IPS DF 19.7 (cell line): ENCODE data around the gene LILRB4.
"Not testable (repeated sequence)": the region's sequence is repeated elsewhere in the genome, so short reads cannot be mapped to it uniquely, and the experiment has no call there.

ENCODE experiments used
- DNase-seq: peaks from one replicate; pipeline ENCODE4 v3.0.0-alpha.2; 2013; ENCODE audit warnings: low read depth, low spot score

Gene LILRB4

DNA sequence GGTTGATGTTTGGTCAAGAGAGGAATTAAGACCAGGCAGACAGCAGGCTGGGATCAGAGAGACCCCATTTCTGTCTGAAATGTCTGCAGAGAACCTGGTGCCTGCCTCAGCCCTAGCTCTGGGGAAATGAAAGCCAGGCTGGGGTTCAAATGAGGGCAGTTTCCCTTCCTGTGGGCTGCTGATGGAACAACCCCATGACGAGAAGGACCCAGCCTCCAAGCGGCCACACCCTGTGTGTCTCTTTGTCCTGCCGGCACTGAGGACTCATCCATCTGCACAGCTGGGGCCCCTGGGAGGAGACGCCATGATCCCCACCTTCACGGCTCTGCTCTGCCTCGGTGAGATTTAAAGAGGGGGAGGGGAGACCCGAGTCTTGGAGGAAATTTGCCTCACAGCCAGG, at the start of gene LILRB4:
Gene LILRB4 (plus strand): TSS at position 256 of the 400 bp plus-strand sequence. CDS start 49 bp downstream, at position 305.
- no peak for DNase-seq

- DNase-seq: no peak
These were observed 48.1 kb upstream of the LILRB4 start for GRCh38 chr19:54614726-54615125.

DNA sequence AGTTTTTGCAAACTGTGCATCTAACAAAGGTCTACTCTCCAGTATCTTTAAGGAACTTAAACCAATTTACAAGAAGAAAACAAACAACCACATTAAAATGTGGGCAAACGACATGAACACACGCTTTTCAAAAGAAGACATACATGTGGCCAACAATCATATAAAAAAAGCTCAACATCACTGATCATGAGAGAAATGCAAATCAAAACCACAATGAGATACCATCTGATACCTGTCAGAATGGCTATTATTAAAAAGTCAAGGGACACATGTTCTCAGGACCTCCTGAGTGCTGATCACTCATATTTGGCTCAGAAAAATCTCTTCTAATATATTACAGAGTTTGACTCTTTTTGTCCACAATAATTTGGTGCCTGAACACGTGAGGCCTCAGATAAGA, 46.7 kb upstream of the LILRB4 start:
- DNase-seq: no peak

- DNase-seq: no peak
These were observed 45.8 kb upstream of the LILRB4 start for GRCh38 chr19:54616821-54617560.

GRCh38 chr19:54620464-54620863, 42.3 kb upstream of the LILRB4 start:
- DNase-seq: no peak

DNA sequence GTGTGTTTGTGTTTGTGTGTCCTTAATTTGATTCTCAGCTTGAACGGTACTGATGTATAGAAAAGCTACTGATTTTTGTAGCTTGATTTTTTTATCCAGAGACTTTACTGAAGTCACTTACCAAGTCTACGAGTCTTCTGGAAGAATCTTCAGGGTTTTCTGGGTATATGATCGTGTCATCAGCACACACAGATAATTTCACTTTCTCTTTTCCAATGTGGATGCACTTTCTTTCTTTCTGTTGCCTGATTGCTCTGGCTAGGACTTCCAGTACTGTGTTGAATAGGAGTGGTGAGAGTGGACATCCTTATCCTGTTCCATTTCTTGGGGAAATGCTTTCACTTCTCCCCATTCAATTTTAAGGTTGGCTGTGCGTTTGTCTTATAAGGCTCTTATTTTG, 40.4 kb upstream of the LILRB4 start:
- no peak for DNase-seq

GRCh38 chr19:54624234-54624633, 38.6 kb upstream of the LILRB4 start:
- DNase-seq: not testable (repeated sequence)

- not testable (repeated sequence) for DNase-seq
These were observed 37.7 kb upstream of the LILRB4 start for GRCh38 chr19:54624934-54625730.

DNA sequence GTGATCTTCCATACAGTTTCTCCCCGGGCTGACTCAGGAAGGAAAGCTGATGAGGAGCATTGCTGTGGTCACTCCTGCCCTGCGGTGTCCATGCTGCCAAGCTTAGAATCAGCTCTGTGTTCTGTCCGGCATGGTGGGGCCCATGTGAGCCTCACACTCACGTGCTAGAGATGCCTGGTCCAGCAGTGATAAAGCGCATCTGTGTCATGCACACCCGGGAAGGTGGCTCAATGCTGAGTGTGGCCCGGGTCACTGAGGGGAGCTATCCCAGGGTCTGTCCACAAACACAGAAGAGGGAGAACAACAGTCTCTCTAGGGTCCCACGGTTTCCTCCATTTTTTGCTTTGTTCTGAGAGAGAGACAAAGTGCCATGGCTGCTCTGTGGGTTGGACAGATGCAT, 36.0 kb upstream of the LILRB4 start:
- DNase-seq: no peak

DNA sequence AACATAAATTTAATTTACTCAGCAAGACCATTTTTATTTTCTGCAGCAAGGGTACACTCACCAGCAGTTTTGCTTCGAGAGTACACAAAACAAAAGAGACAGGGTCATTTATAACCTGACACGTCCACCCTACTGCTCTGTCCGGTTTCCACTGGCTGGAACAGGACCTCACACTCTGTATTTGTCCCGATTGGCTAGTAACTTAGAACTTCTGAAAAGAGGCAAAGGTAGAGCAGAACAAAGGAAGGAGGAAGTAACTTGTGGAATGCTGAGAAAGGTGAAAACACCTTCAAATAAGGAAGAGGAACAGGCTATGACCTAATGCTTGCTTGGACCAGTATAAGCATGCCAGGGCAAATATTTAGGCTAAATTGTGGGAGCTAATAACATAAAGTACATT, 34.9 kb upstream of the LILRB4 start:
- not testable (repeated sequence) for DNase-seq

DNA sequence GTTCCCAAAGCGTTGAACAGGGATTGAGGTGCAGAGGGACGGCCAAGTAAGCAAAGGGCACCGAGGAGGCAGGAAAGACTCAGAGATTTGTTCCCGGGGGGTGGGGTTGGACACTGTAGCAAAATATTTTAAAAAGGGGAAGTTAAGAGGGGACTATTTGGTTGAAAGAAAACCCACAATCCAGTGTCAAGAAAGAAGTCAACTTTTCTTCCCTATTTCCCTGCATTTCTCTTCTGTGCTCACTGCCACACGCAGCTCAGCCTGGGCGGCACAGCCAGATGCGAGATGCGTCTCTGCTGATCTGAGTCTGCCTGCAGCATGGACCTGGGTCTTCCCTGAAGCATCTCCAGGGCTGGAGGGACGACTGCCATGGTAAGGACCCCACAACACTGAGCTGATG, 32.5 kb upstream of the LILRB4 start, which contains the start of gene LILRB1:
Gene LILRB1 (plus strand): TSS at position 223 of the 400 bp plus-strand sequence. CDS start 590 bp downstream, outside the sequence.
- DNase-seq: not testable (repeated sequence)

DNA sequence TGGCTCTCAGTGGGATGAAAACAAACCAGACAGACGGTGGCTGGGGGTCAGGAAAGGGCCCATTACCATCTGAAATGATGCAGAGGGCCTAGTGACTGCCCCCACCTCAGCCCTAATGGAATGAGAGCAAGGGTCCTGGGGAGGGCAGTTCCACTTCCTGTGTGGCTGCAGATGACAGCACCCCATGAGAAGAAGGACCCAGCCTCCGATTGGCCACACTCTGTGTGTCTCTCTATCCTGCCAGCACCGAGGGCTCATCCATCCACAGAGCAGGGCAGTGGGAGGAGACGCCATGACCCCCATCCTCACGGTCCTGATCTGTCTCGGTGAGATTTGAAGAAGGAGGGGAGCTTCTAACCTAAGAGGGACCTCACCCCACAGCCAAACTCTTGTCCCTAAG, 32.0 kb upstream of the LILRB4 start:
- no peak for DNase-seq

GRCh38 chr19:54631489-54632337, 31.1 kb upstream of the LILRB4 start:
- DNase-seq: not testable (repeated sequence)

DNA sequence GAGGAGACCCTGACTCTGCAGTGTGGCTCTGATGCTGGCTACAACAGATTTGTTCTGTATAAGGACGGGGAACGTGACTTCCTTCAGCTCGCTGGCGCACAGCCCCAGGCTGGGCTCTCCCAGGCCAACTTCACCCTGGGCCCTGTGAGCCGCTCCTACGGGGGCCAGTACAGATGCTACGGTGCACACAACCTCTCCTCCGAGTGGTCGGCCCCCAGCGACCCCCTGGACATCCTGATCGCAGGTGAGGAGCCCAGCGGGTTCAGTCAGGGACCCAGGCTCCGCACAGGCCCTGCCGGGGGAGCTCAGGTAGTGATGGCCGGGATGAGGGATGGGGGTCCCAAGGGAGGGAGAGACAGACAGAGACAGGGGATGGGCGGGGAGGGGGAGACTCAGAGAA, 30.3 kb upstream of the LILRB4 start:
- DNase-seq: not testable (repeated sequence)

DNA sequence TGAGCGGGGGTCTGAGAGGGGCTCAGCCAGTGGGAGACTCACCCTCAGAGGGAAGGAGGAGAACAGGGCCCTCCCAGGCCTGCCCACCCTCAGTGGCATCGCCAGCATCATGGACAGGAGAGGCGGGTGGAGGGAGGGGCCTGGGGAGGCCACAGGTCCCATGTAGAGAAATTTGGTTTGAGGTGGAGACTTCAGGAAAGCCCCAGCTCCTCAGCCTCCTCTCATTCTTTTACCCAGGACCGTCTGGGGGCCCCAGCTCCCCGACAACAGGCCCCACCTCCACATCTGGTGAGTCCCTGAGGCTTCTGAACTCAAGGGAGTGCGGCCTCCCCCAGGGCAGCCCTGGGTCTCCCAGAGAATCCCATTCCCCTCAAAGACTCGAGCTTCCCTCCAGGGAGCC, 29.4 kb upstream of the LILRB4 start:
- no peak for DNase-seq

DNA sequence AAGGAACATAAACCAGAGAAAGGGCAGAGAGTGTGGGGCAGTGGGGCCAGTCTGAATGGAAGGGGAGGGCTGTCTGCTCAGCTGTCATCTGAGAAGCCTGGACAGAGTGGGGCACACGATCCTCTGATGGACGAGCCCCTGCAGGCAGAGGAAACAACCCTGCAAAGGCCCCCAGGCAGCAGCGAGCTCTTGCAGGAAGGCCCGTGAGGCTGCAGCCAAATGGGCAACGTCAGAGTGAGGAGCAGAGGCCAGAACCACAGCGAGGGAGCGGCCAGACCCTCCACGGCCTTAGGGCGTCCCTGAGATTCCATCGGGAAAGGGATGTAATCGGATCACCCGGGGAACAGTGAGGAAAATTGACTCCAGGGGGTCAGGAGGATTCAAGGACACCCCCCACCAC, 26.7 kb upstream of the LILRB4 start:
- not testable (repeated sequence) for DNase-seq

DNA sequence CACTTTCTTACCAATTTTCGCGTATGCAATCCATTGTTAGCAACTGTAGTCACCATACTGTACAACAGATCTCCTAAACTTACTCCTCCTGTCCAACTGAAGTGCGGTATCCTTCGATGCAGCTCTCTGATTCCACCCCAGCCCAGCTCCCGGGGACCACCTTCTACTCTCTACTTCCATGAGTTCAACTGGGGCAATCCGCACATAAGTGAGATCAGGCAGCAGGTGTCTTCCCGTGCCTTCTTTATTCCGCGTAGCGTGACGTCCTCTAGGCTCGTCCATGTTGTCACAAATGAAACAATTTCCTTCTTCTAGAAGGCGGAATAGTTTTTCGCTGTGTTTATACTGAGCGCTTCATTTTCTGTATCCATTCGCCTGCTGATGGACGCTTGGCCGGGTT, 24.1 kb upstream of the LILRB4 start:
- DNase-seq: no peak

GRCh38 chr19:54642953-54643352, 19.8 kb upstream of the LILRB4 start:
- DNase-seq: not testable (repeated sequence)

- DNase-seq: not testable (repeated sequence)
These were observed 19.2 kb upstream of the LILRB4 start for GRCh38 chr19:54643583-54643982.

- DNase-seq: no peak
These were observed 18.7 kb upstream of the LILRB4 start for GRCh38 chr19:54644056-54644455.

DNA sequence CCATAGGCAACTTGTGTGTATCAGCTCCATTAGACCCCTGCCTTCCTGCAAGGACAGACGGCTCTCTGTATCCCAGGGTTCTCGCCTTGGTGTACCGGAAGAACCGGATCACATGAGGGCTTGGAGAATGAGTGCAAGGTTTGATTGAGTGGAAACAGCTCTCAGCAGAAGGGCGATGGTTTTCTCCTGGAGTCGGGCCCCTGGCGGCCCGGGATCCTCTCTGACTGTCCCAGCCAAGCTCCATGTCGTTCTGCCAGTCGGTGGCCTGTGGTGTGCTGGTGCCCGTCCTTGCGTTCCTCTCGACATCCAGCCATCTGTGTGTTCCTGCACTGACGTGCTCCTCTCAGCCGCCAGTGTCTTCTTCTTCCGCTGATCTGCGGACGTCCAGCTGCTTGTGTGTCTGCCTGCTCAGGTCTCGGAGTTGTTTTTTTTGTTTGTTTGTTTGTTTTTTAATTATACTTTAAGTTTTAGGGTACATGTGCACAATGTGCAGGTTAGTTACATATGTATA, 16.4 kb upstream of the LILRB4 start:
- DNase-seq: no peak

- DNase-seq: no peak
These were observed 14.7 kb upstream of the LILRB4 start for GRCh38 chr19:54648129-54648528.
